GM12874 (cell line): ENCODE results near the gene NRN1L.

ENCODE experiments used
- TF ChIP-seq, protein P1 (sequence below): IDR thresholded peaks from 2 replicates; pipeline ENCODE4 v1.5.1; 2011; ENCODE audit warnings: low read depth, mild to moderate bottlenecking, control low read depth, low read length, moderate library complexity; ENCODE audit not compliant: insufficient read depth

NRN1L gene

DNA sequence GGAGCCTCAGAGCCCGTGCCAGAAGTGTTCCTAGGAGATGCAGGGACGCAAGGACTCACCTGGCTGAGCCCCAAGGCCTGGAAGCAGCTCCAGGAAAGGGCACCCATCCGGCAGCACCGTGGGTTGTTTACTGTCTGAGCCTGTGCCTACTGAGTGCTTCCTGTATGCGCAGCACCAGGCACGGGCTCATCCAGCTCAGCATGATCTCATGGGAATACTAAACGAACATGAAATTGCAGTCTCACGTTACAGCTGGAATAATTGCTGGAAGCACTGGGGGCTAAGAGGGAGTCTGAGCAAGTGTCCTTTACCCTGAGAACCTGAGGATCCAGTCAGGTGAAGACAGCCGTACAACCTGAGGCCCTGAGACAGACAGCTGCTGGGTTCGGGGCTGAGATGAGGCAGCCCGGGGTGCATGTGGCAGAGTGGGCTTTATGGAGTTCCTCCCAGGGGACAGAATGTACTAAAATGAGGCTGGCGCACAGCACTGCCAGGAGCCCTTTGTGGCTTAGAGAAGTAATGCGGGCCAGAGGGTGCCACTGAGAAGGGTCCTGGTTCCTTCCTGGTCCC, 41.6 kb downstream of the NRN1L start:
- TF ChIP-seq, protein P1, sequence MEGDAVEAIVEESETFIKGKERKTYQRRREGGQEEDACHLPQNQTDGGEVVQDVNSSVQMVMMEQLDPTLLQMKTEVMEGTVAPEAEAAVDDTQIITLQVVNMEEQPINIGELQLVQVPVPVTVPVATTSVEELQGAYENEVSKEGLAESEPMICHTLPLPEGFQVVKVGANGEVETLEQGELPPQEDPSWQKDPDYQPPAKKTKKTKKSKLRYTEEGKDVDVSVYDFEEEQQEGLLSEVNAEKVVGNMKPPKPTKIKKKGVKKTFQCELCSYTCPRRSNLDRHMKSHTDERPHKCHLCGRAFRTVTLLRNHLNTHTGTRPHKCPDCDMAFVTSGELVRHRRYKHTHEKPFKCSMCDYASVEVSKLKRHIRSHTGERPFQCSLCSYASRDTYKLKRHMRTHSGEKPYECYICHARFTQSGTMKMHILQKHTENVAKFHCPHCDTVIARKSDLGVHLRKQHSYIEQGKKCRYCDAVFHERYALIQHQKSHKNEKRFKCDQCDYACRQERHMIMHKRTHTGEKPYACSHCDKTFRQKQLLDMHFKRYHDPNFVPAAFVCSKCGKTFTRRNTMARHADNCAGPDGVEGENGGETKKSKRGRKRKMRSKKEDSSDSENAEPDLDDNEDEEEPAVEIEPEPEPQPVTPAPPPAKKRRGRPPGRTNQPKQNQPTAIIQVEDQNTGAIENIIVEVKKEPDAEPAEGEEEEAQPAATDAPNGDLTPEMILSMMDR, result no peak

DNA sequence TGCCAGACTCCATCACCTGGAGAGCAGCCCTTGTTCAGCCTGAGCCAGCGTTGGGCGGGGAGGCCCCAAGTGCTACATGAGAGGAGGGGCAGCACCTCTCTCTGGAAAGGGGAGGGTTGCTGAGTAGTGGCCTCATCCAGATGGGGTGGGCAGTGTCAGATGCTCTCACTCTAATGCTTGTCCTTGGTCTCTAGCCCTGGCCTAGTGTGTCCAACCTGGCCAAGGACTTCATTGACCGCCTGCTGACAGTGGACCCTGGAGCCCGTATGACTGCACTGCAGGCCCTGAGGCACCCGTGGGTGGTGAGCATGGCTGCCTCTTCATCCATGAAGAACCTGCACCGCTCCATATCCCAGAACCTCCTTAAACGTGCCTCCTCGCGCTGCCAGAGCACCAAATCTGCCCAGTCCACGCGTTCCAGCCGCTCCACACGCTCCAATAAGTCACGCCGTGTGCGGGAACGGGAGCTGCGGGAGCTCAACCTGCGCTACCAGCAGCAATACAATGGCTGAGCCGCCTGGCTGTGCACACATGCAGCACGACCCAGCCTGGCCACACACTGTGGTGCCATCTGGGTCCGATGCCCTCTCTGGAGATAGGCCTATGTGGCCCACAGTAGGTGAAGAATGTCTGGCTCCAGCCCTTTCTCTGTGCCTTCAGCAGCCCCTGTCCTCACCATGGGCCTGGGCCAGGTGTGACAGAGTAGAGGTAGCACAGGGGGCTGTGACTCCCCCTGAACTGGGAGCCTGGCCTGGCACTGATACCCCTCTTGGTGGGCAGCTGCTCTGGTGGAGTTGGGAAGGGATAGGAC, 42.7 kb downstream of the NRN1L start:
- TF ChIP-seq, protein P1, result no peak

DNA sequence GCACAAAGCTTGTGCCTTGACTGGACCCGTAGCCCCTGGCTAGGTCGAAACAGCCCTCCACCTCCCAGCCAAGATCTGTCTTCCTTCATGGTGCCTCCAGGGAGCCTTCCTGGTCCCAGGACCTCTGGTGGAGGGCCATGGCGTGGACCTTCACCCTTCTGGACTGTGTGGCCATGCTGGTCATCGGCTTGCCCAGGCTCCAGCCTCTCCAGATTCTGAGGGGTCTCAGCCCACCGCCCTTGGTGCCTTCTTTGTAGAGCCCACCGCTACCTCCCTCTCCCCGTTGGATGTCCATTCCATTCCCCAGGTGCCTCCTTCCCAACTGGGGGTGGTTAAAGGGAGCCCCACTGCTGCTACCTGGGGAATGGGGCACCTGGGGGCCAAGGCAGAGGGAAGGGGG, 43.5 kb downstream of the NRN1L start:
- TF ChIP-seq, protein P1, result no peak

DNA sequence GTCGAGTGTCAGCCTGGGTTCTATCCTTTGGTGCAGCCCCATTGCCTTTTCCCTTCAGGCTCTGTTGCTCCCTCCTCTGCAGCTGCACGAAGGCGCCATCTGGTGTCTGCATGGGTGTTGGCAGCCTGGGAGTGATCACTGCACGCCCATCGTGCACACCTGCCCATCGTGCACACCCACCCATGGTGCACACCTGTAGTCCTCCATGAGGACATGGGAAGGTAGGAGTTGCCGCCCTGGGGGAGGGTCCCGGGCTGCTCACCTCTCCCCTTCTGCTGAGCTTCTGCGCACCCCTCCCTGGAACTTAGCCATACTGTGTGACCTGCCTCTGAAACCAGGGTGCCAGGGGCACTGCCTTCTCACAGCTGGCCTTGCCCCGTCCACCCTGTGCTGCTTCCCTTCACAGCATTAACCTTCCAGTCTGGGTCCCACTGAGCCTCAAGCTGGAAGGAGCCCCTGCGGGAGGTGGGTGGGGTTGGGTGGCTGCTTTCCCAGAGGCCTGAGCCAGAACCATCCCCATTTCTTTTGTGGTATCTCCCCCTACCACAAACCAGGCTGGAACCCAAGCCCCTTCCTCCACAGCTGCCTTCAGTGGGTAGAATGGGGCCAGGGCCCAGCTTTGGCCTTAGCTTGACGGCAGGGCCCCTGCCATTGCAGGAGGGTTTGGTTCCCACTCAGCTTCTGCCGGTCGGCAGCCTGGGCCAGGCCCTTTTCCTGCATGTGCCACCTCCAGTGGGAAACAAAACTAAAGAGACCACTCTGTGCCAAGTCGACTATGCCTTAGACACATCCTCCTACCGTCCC, 44.1 kb downstream of the NRN1L start:
- TF ChIP-seq, protein P1, result peak; percentile 94

DNA sequence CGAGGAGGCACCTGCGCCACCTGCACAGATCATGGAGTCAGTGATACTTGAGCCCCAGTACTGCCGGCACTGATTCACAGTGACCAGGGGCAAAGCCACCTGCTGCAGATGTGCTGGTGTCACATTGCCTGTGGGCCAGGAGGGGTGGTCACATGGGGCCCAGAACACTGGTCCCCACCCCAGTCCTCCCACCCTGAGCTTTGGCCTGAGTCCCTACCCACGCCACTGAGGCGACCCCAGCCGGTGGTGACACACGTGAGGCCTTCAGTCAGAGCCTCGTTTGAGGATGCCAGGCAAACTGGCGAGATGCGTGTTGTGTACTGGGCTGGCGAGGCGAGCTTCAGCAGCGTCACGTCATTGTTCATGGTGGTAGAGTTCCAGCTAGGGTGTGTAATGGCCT, 45.5 kb downstream of the NRN1L start:
- TF ChIP-seq, protein P1, result no peak

DNA sequence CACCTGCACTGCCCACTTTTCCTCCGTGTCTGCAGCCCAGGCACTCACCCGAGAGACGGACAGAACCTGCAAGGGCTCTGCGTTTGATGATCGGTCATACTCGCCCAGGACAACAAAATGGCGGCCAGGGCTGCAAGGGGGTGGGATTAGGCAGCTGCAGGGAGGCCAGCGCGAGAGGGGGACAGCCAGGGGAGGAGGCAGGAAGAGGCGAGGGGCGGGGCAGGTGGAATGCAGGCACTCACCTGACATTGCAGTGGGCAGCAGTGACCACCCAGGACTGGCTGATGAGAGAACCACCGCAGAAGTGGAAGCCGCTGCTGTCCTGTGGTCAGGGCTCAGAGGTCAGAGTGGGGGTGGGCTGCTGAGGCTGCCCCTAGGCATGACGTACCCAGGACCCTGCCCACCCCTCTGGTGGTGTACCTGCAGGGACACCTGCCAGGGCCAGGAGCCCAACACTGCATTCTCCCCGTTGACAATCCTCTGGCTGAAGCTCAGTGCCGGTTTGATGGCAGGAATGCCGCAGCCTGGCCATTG, 46.1 kb downstream of the NRN1L start:
- TF ChIP-seq, protein P1, result no peak
